ENCODE measurements around the gene NINL. TPM values are rescaled to one million over a fixed set of nuclear protein-coding genes. Genes with fewer than 3 reads are reported as not detected.

Gene NINL
- polyA plus RNA-seq, 1 of the 3 experiments (the other 2 are of a cell fraction) = 22.5 TPM

GRCh38 chr20:25491446-25492038 is 93.8 kb downstream of the NINL start (continued):
- TF ChIP-seq, protein P1, sequence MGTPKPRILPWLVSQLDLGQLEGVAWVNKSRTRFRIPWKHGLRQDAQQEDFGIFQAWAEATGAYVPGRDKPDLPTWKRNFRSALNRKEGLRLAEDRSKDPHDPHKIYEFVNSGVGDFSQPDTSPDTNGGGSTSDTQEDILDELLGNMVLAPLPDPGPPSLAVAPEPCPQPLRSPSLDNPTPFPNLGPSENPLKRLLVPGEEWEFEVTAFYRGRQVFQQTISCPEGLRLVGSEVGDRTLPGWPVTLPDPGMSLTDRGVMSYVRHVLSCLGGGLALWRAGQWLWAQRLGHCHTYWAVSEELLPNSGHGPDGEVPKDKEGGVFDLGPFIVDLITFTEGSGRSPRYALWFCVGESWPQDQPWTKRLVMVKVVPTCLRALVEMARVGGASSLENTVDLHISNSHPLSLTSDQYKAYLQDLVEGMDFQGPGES (IDR thresholded peaks at IDR 0.05; ENCODE audit: low read depth, low read length) = no peak
- TF ChIP-seq GATA2 (CRISPR knock-in tag; IDR thresholded peaks at IDR 0.05) (no peak), GABPA (IDR thresholded peaks at IDR 0.05; ENCODE audit: low read depth) (no peak), MEF2A (IDR thresholded peaks at IDR 0.05; ENCODE audit: borderline replicate concordance, low read depth) (no peak), TCF12 (IDR thresholded peaks at IDR 0.05) (no peak)

- Histone ChIP-seq H4K20me1 (ENCODE audit: insufficient read depth) (no peaks in the 10 kb centered on the region), H3K9ac (no peak overlapping the region), H3K4me1 (ENCODE audit: control insufficient read depth in 1 of 2, insufficient read depth in 2 of 2, low read depth in 1 of 2, low read length in 1 of 2) (peaks cover 0 to 4% of the 10 kb centered on the region in 2 experiments; a peak in 1 of 4 replicates), H3K4me3 (ENCODE audit: low read depth in 2 of 2, low read length in 1 of 2) (no peak overlapping the region), H3K27me3 (ENCODE audit: insufficient read depth) (no peaks in the 10 kb centered on the region), H3F3A (replicated peaks; ENCODE audit: insufficient read depth) (no peaks in the 10 kb centered on the region), H3K27ac (ENCODE audit: low read depth in 2 of 2, low read length in 1 of 2) (no peak overlapping the region), H3K36me3 (replicated peaks in 1 of 2; ENCODE audit: control insufficient read depth in 1 of 2, insufficient read depth in 2 of 2, low read length in 1 of 2) (peaks cover 7 to 25% of the 10 kb centered on the region in 2 experiments), H3K9me3 (no peaks in the 10 kb centered on the region), H3K9me2 (no peaks in the 10 kb centered on the region), H3K4me2 (no peak overlapping the region), H2AFZ (ENCODE audit: low read depth) (no peak overlapping the region), H3K79me2 (ENCODE audit: insufficient read depth) (no peaks in the 10 kb centered on the region)
- POLR2A ChIA-PET = interaction anchor here (1.3 kb wide), 1 partner anchor 12 kb away, joined by 3 read pairs; no protein-coding TSS in a partner anchor
- WGBS (ENCODE audit: low lambda C conversion rate) = 93% methylated on average over 13 of the region's 15 CpGs
- CTCF ChIA-PET = interaction anchor here (1.1 kb wide), 1 partner anchor 17 kb away, joined by 3 read pairs; no protein-coding TSS in a partner anchor
- no peak for TF ChIP-seq ELF1 (IDR thresholded peaks at IDR 0.05)
- TF ChIP-seq EP300 (IDR thresholded peaks at IDR 0.05; ENCODE audit: borderline replicate concordance in 1 of 2, low read depth in 1 of 2, low read length in 1 of 2) = no peak
- no peak for TF ChIP-seq POLR2AphosphoS5 (IDR thresholded peaks at IDR 0.05; ENCODE audit: low read depth, low read length)
- TF ChIP-seq USF1 (IDR thresholded peaks at IDR 0.05; ENCODE audit: borderline replicate concordance, low read depth) = no peak
- no peak for TF ChIP-seq GATA2 (CRISPR knock-in tag; IDR thresholded peaks at IDR 0.05)
- no peak for TF ChIP-seq FOXJ3 (CRISPR knock-in tag; IDR thresholded peaks at IDR 0.05)
- DNase-seq = no peak
Measured at GRCh38 chr20:25490656-25491445, 94.5 kb downstream of the NINL start.

- no peaks in the 10 kb centered on the region for H3K79me2 ChIP-seq (ENCODE audit: insufficient read depth)
- no peak for TF ChIP-seq RXRA (IDR thresholded peaks at IDR 0.05; ENCODE audit: borderline replicate concordance, low read depth)
- no peak for TF ChIP-seq RAD21 (IDR thresholded peaks at IDR 0.05; ENCODE audit: low read length)
- TF ChIP-seq SIN3A (IDR thresholded peaks at IDR 0.05; ENCODE audit: borderline replicate concordance, low read depth, low read length) = no peak
- TF ChIP-seq ELF1 (IDR thresholded peaks at IDR 0.05) = no peak
- TF ChIP-seq MXI1 (IDR thresholded peaks at IDR 0.05; ENCODE audit: low read depth, low read length) = no peak
- TF ChIP-seq, protein P2, sequence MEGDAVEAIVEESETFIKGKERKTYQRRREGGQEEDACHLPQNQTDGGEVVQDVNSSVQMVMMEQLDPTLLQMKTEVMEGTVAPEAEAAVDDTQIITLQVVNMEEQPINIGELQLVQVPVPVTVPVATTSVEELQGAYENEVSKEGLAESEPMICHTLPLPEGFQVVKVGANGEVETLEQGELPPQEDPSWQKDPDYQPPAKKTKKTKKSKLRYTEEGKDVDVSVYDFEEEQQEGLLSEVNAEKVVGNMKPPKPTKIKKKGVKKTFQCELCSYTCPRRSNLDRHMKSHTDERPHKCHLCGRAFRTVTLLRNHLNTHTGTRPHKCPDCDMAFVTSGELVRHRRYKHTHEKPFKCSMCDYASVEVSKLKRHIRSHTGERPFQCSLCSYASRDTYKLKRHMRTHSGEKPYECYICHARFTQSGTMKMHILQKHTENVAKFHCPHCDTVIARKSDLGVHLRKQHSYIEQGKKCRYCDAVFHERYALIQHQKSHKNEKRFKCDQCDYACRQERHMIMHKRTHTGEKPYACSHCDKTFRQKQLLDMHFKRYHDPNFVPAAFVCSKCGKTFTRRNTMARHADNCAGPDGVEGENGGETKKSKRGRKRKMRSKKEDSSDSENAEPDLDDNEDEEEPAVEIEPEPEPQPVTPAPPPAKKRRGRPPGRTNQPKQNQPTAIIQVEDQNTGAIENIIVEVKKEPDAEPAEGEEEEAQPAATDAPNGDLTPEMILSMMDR (IDR thresholded peaks at IDR 0.05) = no peak
- no peak for TF ChIP-seq EP300 (IDR thresholded peaks at IDR 0.05; ENCODE audit: borderline replicate concordance in 1 of 2, low read depth in 1 of 2, low read length in 1 of 2)
- no peak for TF ChIP-seq JUND (IDR thresholded peaks at IDR 0.05)
- TF ChIP-seq YY1 (IDR thresholded peaks at IDR 0.05; ENCODE audit: low read depth) = no peak
- no peak for TF ChIP-seq RCOR1 (IDR thresholded peaks at IDR 0.05; ENCODE audit: low read length)
- no peak for TF ChIP-seq FOXJ3 (CRISPR knock-in tag; IDR thresholded peaks at IDR 0.05)
- no peak for TF ChIP-seq NRF1 (IDR thresholded peaks at IDR 0.05; ENCODE audit: low read depth, low read length)
- no peaks in the 10 kb centered on the region for H4K20me1 ChIP-seq (ENCODE audit: insufficient read depth)
- H3K4me2 ChIP-seq = no peak overlapping the region
- CTCF ChIA-PET = no interaction called here
- POLR2A ChIA-PET = no interaction called here
- H3K9me3 ChIP-seq = no peaks in the 10 kb centered on the region
- 95% methylated on average over 13 of the region's 15 CpGs for WGBS (ENCODE audit: low lambda C conversion rate)
- no peak overlapping the region for H3K9ac ChIP-seq
- no peak overlapping the region for H3K27ac ChIP-seq (ENCODE audit: low read depth in 2 of 2, low read length in 1 of 2)
- no peak for DNase-seq
- peaks cover 4% of the 10 kb centered on the region in 2 experiments; a peak in 2 of 4 replicates for H3K4me1 ChIP-seq (ENCODE audit: control insufficient read depth in 1 of 2, insufficient read depth in 2 of 2, low read depth in 1 of 2, low read length in 1 of 2)
- no peak overlapping the region for H2AFZ ChIP-seq (ENCODE audit: low read depth)
- no peaks in the 10 kb centered on the region for H3F3A ChIP-seq (replicated peaks; ENCODE audit: insufficient read depth)
- H3K4me3 ChIP-seq (ENCODE audit: low read depth in 2 of 2, low read length in 1 of 2) = no peak overlapping the region
- H3K9me2 ChIP-seq = no peaks in the 10 kb centered on the region
- H3K36me3 ChIP-seq (replicated peaks in 1 of 2; ENCODE audit: control insufficient read depth in 1 of 2, insufficient read depth in 2 of 2, low read length in 1 of 2) = peaks cover 7 to 37% of the 10 kb centered on the region in 2 experiments
- no peaks in the 10 kb centered on the region for H3K27me3 ChIP-seq (ENCODE audit: insufficient read depth)
Measured at GRCh38 chr20:25489221-25489871, 96.0 kb downstream of the NINL start.

Data from SK-N-SH (cell line).